ENCODE results near the gene GALNT17.
"Not testable (repeated sequence)": the region's sequence is repeated elsewhere in the genome, so short reads cannot be mapped to it uniquely, and the experiment has no call there.

GALNT17 gene

GRCh38 chr7:71237945-71238344, 106.0 kb downstream of the GALNT17 start:
- DNase-seq, result no peak

GRCh38 chr7:71238581-71239295, 106.8 kb downstream of the GALNT17 start:
- DNase-seq, result no peak

GRCh38 chr7:71239586-71240268, 107.8 kb downstream of the GALNT17 start:
- no peak for DNase-seq

GRCh38 chr7:71243736-71244410, 111.9 kb downstream of the GALNT17 start:
- no peak for DNase-seq

- DNase-seq, result no peak
Measured at GRCh38 chr7:71245038-71245437, 113.1 kb downstream of the GALNT17 start.

GRCh38 chr7:71251706-71252105, 119.8 kb downstream of the GALNT17 start:
- DNase-seq, result no peak

GRCh38 chr7:71254751-71255150, 122.8 kb downstream of the GALNT17 start:
- DNase-seq, result no peak

GRCh38 chr7:71255537-71256178, 123.7 kb downstream of the GALNT17 start:
- DNase-seq, result no peak

- no peak for DNase-seq
Measured at GRCh38 chr7:71261066-71261465, 129.1 kb downstream of the GALNT17 start.

- DNase-seq, result not testable (repeated sequence)
Measured at GRCh38 chr7:71262834-71263233, 130.9 kb downstream of the GALNT17 start.

- no peak for DNase-seq
Measured at GRCh38 chr7:71264005-71264404, 132.1 kb downstream of the GALNT17 start.

- no peak for DNase-seq
Measured at GRCh38 chr7:71266912-71267311, 135.0 kb downstream of the GALNT17 start.

GRCh38 chr7:71267734-71268469, 136.0 kb downstream of the GALNT17 start:
- no peak for DNase-seq

- DNase-seq, result no peak
Measured at GRCh38 chr7:71270558-71270957, 138.6 kb downstream of the GALNT17 start.

GRCh38 chr7:71271203-71271602, 139.3 kb downstream of the GALNT17 start:
- no peak for DNase-seq

- DNase-seq, result no peak
Measured at GRCh38 chr7:71272509-71273490, 140.9 kb downstream of the GALNT17 start.

- no peak for DNase-seq
Measured at GRCh38 chr7:71278257-71278656, 146.3 kb downstream of the GALNT17 start.

- DNase-seq, result no peak
Measured at GRCh38 chr7:71281261-71281660, 149.3 kb downstream of the GALNT17 start.

GRCh38 chr7:71283802-71284201, 151.9 kb downstream of the GALNT17 start:
- no peak for DNase-seq

GRCh38 chr7:71285571-71286145, 153.7 kb downstream of the GALNT17 start:
- no peak for DNase-seq

- DNase-seq, result no peak
Measured at GRCh38 chr7:71286336-71286735, 154.4 kb downstream of the GALNT17 start.
